Prostate gland (tissue), 2 donors: ENCODE results near the gene TBC1D30. TPM values are rescaled to one million over a fixed set of nuclear protein-coding genes. Genes with fewer than 3 reads are reported as not detected.

Source experiments
- DNase-seq: peaks from one replicate; pipeline ENCODE4 v3.0.0-alpha.2; 2019; ENCODE audit warnings: low spot score
- H3K27ac ChIP-seq, 2 donors: fragments of 200-600 bp; sonication (generic); 2 replicates each; pipeline ENCODE4 v1.5.1; 2017 to 2019
- H3K27me3 ChIP-seq: fragments of 200-600 bp; sonication (generic); replicated peaks from 2 replicates; pipeline ENCODE4 v1.5.1; 2019; ENCODE audit not compliant: insufficient read depth
- H3K36me3 ChIP-seq, 2 donors: fragments of 200-600 bp; sonication (generic); 1 replicate in 1 of 2; 2 replicates in 1 of 2; pipeline versions ENCODE4 v1.5.1 to v1.8.1; 2017 to 2019
- H3K4me1 ChIP-seq: fragments of 200-600 bp; sonication (generic); replicated peaks from 2 replicates; pipeline ENCODE4 v1.5.1; 2019
- H3K4me3 ChIP-seq, 2 donors: fragments of 200-600 bp; sonication (generic); 2 replicates each; pipeline ENCODE4 v1.5.1; 2017 to 2019
- H3K9me3 ChIP-seq: fragments of 200-600 bp; sonication (generic); 2 replicates; pipeline ENCODE4 v1.5.1; 2017
- CTCF ChIP-seq, 4 experiments: fragments of 200-600 bp in 2 of 4; fragments of 450-650 bp in 2 of 4; sonication (generic) in 2 of 4; IDR thresholded peaks; 1 replicate in 3 of 4; 2 replicates in 1 of 4; pipeline ENCODE4 v1.5.1; 2016 to 2019; ENCODE audit warnings: antibody characterized with exemption in 4 of 4, mild to moderate bottlenecking in 2 of 4, moderate library complexity in 2 of 4
- POLR2A ChIP-seq: fragments of 450-650 bp; IDR thresholded peaks from one replicate; pipeline ENCODE4 v1.6.1; 2016; ENCODE audit warnings: antibody characterized with exemption, mild to moderate bottlenecking
- POLR2AphosphoS5 ChIP-seq: sonication (generic); formaldehyde crosslinking; IDR thresholded peaks from one replicate; pipeline ENCODE4 v1.6.1; 2017; ENCODE audit warnings: antibody characterized with exemption
- WGBS: methylation state at CpG from one replicate; pipeline ENCODE4 v1.1.5; 2018; 5-methylcytosine and 5-hydroxymethylcytosine counted together
- intact Hi-C: fragments of 100-400 bp; cut with DNase I; formaldehyde crosslinking; loops from one replicate; pipeline ENCODE4 v1.14.2; 2022
- total RNA-seq, 2 donors: library from RNA; depleted of rRNA; stranded (reverse); fragments of >200 nt; gene quantifications; one replicate each; pipeline ENCODE4 v1.1.0, GENCODE V29; 2016

The TBC1D30 gene
- total RNA-seq, 2 donors from 2014 or later, result 17.2 to 19.2 TPM

GRCh38 chr12:64891629-64892028 lies 67.2 kb downstream of the TBC1D30 start:
- no peaks in the 10 kb centered on the region for H3K36me3 ChIP-seq
- TF ChIP-seq POLR2A (no peak), CTCF (IDR thresholded peaks at IDR 0.05) (no peak), POLR2AphosphoS5 (no peak)
- H3K9me3 ChIP-seq, result no peaks in the 10 kb centered on the region
- no peak for DNase-seq
- intact Hi-C loops, result loop anchor here (5.0 to 10.0 kb wide), 2 partner anchors 213 to 341 kb away; no protein-coding TSS in a partner anchor
- 44% methylated on average over 1 of the region's 1 CpG for WGBS
- H3K27me3 ChIP-seq, result no peaks in the 10 kb centered on the region
- H3K4me1 ChIP-seq, result no peaks in the 10 kb centered on the region
- H3K27ac ChIP-seq, result no peak overlapping the region
- H3K4me3 ChIP-seq, result no peak overlapping the region

- no peak overlapping the region for H3K27ac ChIP-seq
- H3K36me3 ChIP-seq, result no peaks in the 10 kb centered on the region
- no peak overlapping the region for H3K4me3 ChIP-seq
- H3K9me3 ChIP-seq, result no peaks in the 10 kb centered on the region
- intact Hi-C loops, result loop anchor here (5.0 to 10.0 kb wide), 2 partner anchors 212 to 340 kb away; no protein-coding TSS in a partner anchor
- no peak for TF ChIP-seq CTCF (IDR thresholded peaks at IDR 0.05)
- no peak for TF ChIP-seq POLR2AphosphoS5
- TF ChIP-seq POLR2A, result no peak
- no peaks in the 10 kb centered on the region for H3K27me3 ChIP-seq
- 91% methylated on average over 4 of the region's 4 CpGs for WGBS
- DNase-seq, result no peak
- H3K4me1 ChIP-seq, result no peaks in the 10 kb centered on the region
Measured at GRCh38 chr12:64892561-64892960, 68.1 kb downstream of the TBC1D30 start.

GRCh38 chr12:64893961-64894360 lies 69.5 kb downstream of the TBC1D30 start:
- TF ChIP-seq POLR2AphosphoS5, result peak; percentile 21
- no peak for TF ChIP-seq POLR2A
- intact Hi-C loops, result loop anchor here (5.0 to 10.0 kb wide), 2 partner anchors 211 to 338 kb away; no protein-coding TSS in a partner anchor
- DNase-seq, result no peak

GRCh38 chr12:64894827-64895475 lies 70.5 kb downstream of the TBC1D30 start:
- intact Hi-C loops, result loop anchor here (5.0 to 10.0 kb wide), 3 partner anchors 210 to 1192 kb away; no protein-coding TSS in a partner anchor
- Histone ChIP-seq H3K27me3 (no peaks in the 10 kb centered on the region), H3K4me3 (no peak overlapping the region), H3K9me3 (no peaks in the 10 kb centered on the region), H3K4me1 (no peaks in the 10 kb centered on the region), H3K27ac (no peak overlapping the region), H3K36me3 (no peaks in the 10 kb centered on the region)
- DNase-seq, result no peak
- 54% methylated on average over 2 of the region's 2 CpGs for WGBS
- TF ChIP-seq POLR2AphosphoS5 (no peak), POLR2A (no peak), CTCF (IDR thresholded peaks at IDR 0.05) (no peak)

More at GRCh38 chr12:64893961-64894360, 69.5 kb downstream of the TBC1D30 start:
- WGBS, result 53% methylated on average over 4 of the region's 4 CpGs
- no peak overlapping the region for H3K4me3 ChIP-seq
- H3K36me3 ChIP-seq, result no peaks in the 10 kb centered on the region
- H3K4me1 ChIP-seq, result no peaks in the 10 kb centered on the region
- H3K27me3 ChIP-seq, result no peaks in the 10 kb centered on the region
- no peaks in the 10 kb centered on the region for H3K9me3 ChIP-seq
- no peak overlapping the region for H3K27ac ChIP-seq

GRCh38 chr12:64895526-64895925 lies 71.1 kb downstream of the TBC1D30 start:
- Histone ChIP-seq H3K9me3 (no peaks in the 10 kb centered on the region), H3K4me3 (no peak overlapping the region), H3K27ac (no peak overlapping the region), H3K4me1 (no peaks in the 10 kb centered on the region), H3K36me3 (no peaks in the 10 kb centered on the region), H3K27me3 (no peaks in the 10 kb centered on the region)
- DNase-seq, result no peak
- 74% methylated on average over 5 of the region's 5 CpGs for WGBS
- intact Hi-C loops, result loop anchor here (5.0 to 10.0 kb wide), 2 partner anchors 209 to 1192 kb away; no protein-coding TSS in a partner anchor
- TF ChIP-seq POLR2A (no peak), CTCF (IDR thresholded peaks at IDR 0.05) (no peak), POLR2AphosphoS5 (no peak)
